OCI-LY1 (cell line): ENCODE measurements around the gene MTARC1.

Experiments
- H2AFZ ChIP-seq: fragments of 200-600 bp; sonication (generic), shearing (Covaris generic); 2 replicates; pipeline ENCODE4 v1.6.0; 2014; ENCODE audit warnings: antibody characterized with exemption, mild to moderate bottlenecking, low read length
- H3F3A ChIP-seq: fragments of 200-600 bp; sonication (generic), shearing (Covaris generic); 2 replicates; pipeline ENCODE4 v1.6.0; 2014; ENCODE audit warnings: mild to moderate bottlenecking, antibody characterized with exemption, low read length, moderate library complexity; ENCODE audit not compliant: insufficient read depth
- H3K27ac ChIP-seq: fragments of 200-600 bp; sonication (generic); 2 replicates; pipeline ENCODE4 v1.5.1; 2014; ENCODE audit warnings: low read length, mixed run types, mild to moderate bottlenecking, low read depth; ENCODE audit not compliant: poor library complexity, severe bottlenecking
- H3K27me3 ChIP-seq: fragments of 200-600 bp; sonication (generic); 2 replicates; pipeline ENCODE4 v1.6.0; 2014; ENCODE audit warnings: antibody characterized with exemption, mild to moderate bottlenecking, low read length, moderate library complexity; ENCODE audit not compliant: insufficient read depth
- H3K36me3 ChIP-seq: fragments of 200-600 bp; sonication (generic); 2 replicates; pipeline ENCODE4 v1.6.1; 2014; ENCODE audit warnings: mild to moderate bottlenecking, antibody characterized with exemption, low read length, moderate library complexity, mixed read lengths; ENCODE audit not compliant: insufficient read depth
- H3K4me1 ChIP-seq: fragments of 200-600 bp; sonication (generic); 2 replicates; pipeline ENCODE4 v1.5.1; 2014; ENCODE audit warnings: mild to moderate bottlenecking, low read length, moderate library complexity; ENCODE audit not compliant: insufficient read depth, severe bottlenecking
- H3K4me2 ChIP-seq: fragments of 200-600 bp; sonication (generic), shearing (Covaris generic); 2 replicates; pipeline ENCODE4 v1.6.1; 2014; ENCODE audit warnings: low read length
- H3K4me3 ChIP-seq: fragments of 200-600 bp; sonication (generic); 2 replicates; pipeline ENCODE4 v1.5.1; 2014; ENCODE audit warnings: low read length, low read depth, mild to moderate bottlenecking, mixed read lengths; ENCODE audit not compliant: poor library complexity, severe bottlenecking
- H3K79me2 ChIP-seq: fragments of 200-600 bp; shearing (Covaris generic); 2 replicates; pipeline ENCODE4 v1.6.1; 2016; ENCODE audit warnings: mixed run types, low read length, mixed read lengths; ENCODE audit not compliant: insufficient read depth
- H3K9ac ChIP-seq: fragments of 200-600 bp; sonication (generic), shearing (Covaris generic); 2 replicates; pipeline ENCODE4 v1.6.1; 2014; ENCODE audit warnings: mild to moderate bottlenecking, low read length, mixed read lengths
- H3K9me2 ChIP-seq: fragments of 200-600 bp; sonication (generic), shearing (Covaris generic); 2 replicates; pipeline ENCODE4 v1.6.1; 2014; ENCODE audit warnings: low read depth, mild to moderate bottlenecking, low read length, mixed read lengths
- H3K9me3 ChIP-seq: fragments of 200-600 bp; shearing (Covaris generic); 2 replicates; pipeline ENCODE4 v1.6.1; 2014; ENCODE audit warnings: low read length, mixed read lengths
- H4K20me1 ChIP-seq: fragments of 200-600 bp; sonication (generic), shearing (Covaris generic); 2 replicates; pipeline ENCODE4 v1.6.0; 2016; ENCODE audit warnings: mild to moderate bottlenecking, low read length; ENCODE audit not compliant: insufficient read depth
- CTCF ChIP-seq: fragments of 200-600 bp; sonication (generic), shearing (Covaris generic); IDR thresholded peaks from 2 replicates; pipeline ENCODE4 v1.5.1; 2017; ENCODE audit warnings: mild to moderate bottlenecking, antibody characterized with exemption, low read length, moderate library complexity, mixed read lengths
- EZH2 ChIP-seq: fragments of 200-600 bp; sonication (generic), shearing (Covaris generic); IDR thresholded peaks from 2 replicates; pipeline ENCODE4 v1.8.0; 2017; ENCODE audit warnings: borderline replicate concordance, mixed run types, mild to moderate bottlenecking, antibody characterized with exemption, low read length, moderate library complexity, mixed read lengths

MTARC1 gene

GRCh38 chr1:220751111-220751510, 35.6 kb upstream of the MTARC1 start:
- no peaks in the 10 kb centered on the region for H3F3A ChIP-seq
- H3K36me3 ChIP-seq: no peaks in the 10 kb centered on the region
- TF ChIP-seq CTCF (no peak), EZH2 (no peak)
- H3K4me3 ChIP-seq: no peak overlapping the region
- H3K27me3 ChIP-seq: no peaks in the 10 kb centered on the region
- H2AFZ ChIP-seq: no peak overlapping the region
- H3K9me2 ChIP-seq: no peaks in the 10 kb centered on the region
- no peak overlapping the region for H3K9ac ChIP-seq
- H3K79me2 ChIP-seq: no peaks in the 10 kb centered on the region
- no peaks in the 10 kb centered on the region for H3K4me1 ChIP-seq
- no peak overlapping the region for H3K4me2 ChIP-seq
- no peaks in the 10 kb centered on the region for H4K20me1 ChIP-seq
- H3K9me3 ChIP-seq: no peaks in the 10 kb centered on the region
- H3K27ac ChIP-seq: no peak overlapping the region

GRCh38 chr1:220754212-220754917, 32.3 kb upstream of the MTARC1 start:
- Histone ChIP-seq H3K9ac (no peak overlapping the region), H3K4me1 (no peaks in the 10 kb centered on the region), H4K20me1 (no peaks in the 10 kb centered on the region), H3F3A (no peaks in the 10 kb centered on the region), H3K4me2 (no peak overlapping the region), H3K4me3 (no peak overlapping the region), H3K27ac (no peak overlapping the region), H3K79me2 (no peaks in the 10 kb centered on the region), H3K9me3 (no peaks in the 10 kb centered on the region), H2AFZ (no peak overlapping the region), H3K36me3 (no peaks in the 10 kb centered on the region), H3K27me3 (no peaks in the 10 kb centered on the region), H3K9me2 (no peaks in the 10 kb centered on the region)
- TF ChIP-seq EZH2: no peak
- TF ChIP-seq CTCF: no peak

GRCh38 chr1:220754918-220755295, 31.8 kb upstream of the MTARC1 start:
- TF ChIP-seq EZH2: no peak
- TF ChIP-seq CTCF: no peak
- Histone ChIP-seq H3K27me3 (no peaks in the 10 kb centered on the region), H3K4me2 (no peak overlapping the region), H3K4me3 (no peak overlapping the region), H3K9me3 (no peaks in the 10 kb centered on the region), H3K79me2 (no peaks in the 10 kb centered on the region), H4K20me1 (no peaks in the 10 kb centered on the region), H3K27ac (no peak overlapping the region), H3K9ac (no peak overlapping the region), H3K9me2 (no peaks in the 10 kb centered on the region), H3F3A (no peaks in the 10 kb centered on the region), H2AFZ (no peak overlapping the region), H3K36me3 (no peaks in the 10 kb centered on the region), H3K4me1 (no peaks in the 10 kb centered on the region)
